Activated CD4-positive, alpha-beta T cell treated with anti-CD3 and anti-CD28 coated beads, Interleukin-2, amount 10 ng/mL, durations not matched to agents 7 days and 5 days (primary cell): ENCODE measurements around the gene JMY. TPM values are rescaled to one million over a fixed set of nuclear protein-coding genes. Genes with fewer than 3 reads are reported as not detected.

Experiments used
- CTCF ChIA-PET: fragments of 350-600 bp; sonication (Branson Sonifier 250); formaldehyde crosslinking; loops from one replicate; lab custom pipeline; 2021; ENCODE audit warnings: antibody characterized with exemption; lab: Charles Lee
- POLR2A ChIA-PET: fragments of 350-600 bp; sonication (Branson Sonifier 250); formaldehyde crosslinking; loops from one replicate; lab custom pipeline; 2021; ENCODE audit warnings: antibody characterized with exemption; lab: Charles Lee
- DNase-seq: peaks from one replicate; pipeline ENCODE4 v3.0.0-alpha.2; 2020
- H3K27ac Mint-ChIP-seq: one replicate; pipeline ENCODE4 v1.8.0; 2021; ENCODE audit warnings: mild to moderate bottlenecking, moderate library complexity, mixed read lengths
- H3K27me3 Mint-ChIP-seq: one replicate; pipeline ENCODE4 v1.8.0; 2021; ENCODE audit warnings: mixed read lengths
- H3K36me3 Mint-ChIP-seq: one replicate; pipeline ENCODE4 v1.8.0; 2021; ENCODE audit warnings: low read depth, mixed read lengths
- H3K4me1 Mint-ChIP-seq: one replicate; pipeline ENCODE4 v1.8.0; 2021; ENCODE audit warnings: mixed read lengths
- H3K4me3 Mint-ChIP-seq: one replicate; pipeline ENCODE4 v1.8.0; 2021; ENCODE audit warnings: mild to moderate bottlenecking, moderate library complexity, mixed read lengths
- H3K9me3 Mint-ChIP-seq: one replicate; pipeline ENCODE4 v1.8.0; 2021; ENCODE audit warnings: mixed read lengths
- total RNA-seq, 2 experiments: library from RNA; stranded (reverse); gene quantifications; one replicate each; pipeline ENCODE4 v1.2.3, GENCODE V29; 2021

The JMY gene
- total RNA-seq, 2 experiments from 2014 or later, result 4.5 to 4.8 TPM

DNA sequence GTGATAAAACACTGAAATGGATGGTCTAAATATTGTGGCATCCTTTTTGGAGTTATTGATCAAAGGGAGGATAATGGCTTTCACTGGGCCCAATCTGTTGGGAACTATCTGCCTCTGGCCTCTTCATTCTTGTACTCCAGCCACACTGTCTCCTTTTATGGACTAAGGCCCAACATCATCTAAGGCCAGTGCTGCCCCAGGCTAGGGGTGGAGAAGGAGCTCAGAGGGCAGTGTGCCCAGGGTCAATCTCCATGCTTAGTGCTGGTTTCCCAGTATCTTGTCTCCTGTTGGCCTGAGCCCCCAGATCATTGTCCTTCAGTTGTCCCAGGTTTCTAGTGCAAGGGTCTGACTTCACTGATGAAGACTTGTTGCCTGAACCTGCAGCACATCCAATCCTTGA, 26.4 kb upstream of the JMY start:
- DNase-seq, result no peak
- H3K9me3 Mint-ChIP-seq, result no peaks in the 10 kb centered on the region
- POLR2A ChIA-PET, result no interaction called here

GRCh38 chr5:79224286-79224984, 11.5 kb upstream of the JMY start:
- DNase-seq, result no peak
- ChIA-PET POLR2A (no interaction called here), CTCF (interaction anchor here (1.4 kb wide), 1 partner anchor 13 kb away, joined by 3 read pairs; no protein-coding TSS in a partner anchor)
- Mint-ChIP-seq H3K9me3 (no peaks in the 10 kb centered on the region), H3K4me1 (peaks cover 2% of the 10 kb centered on the region), H3K4me3 (no peak overlapping the region), H3K27ac (no peak overlapping the region), H3K36me3 (no peaks in the 10 kb centered on the region), H3K27me3 (no peaks in the 10 kb centered on the region)

More for the DNA sequence above, 26.4 kb upstream of the JMY start:
- CTCF ChIA-PET, result no interaction called here
- no peaks in the 10 kb centered on the region for H3K4me1 Mint-ChIP-seq
- H3K36me3 Mint-ChIP-seq, result no peaks in the 10 kb centered on the region
- H3K27ac Mint-ChIP-seq, result no peak overlapping the region
- H3K4me3 Mint-ChIP-seq, result no peak overlapping the region
- H3K27me3 Mint-ChIP-seq, result no peaks in the 10 kb centered on the region

- CTCF ChIA-PET, result interaction anchor here (0.6 to 1.4 kb wide), 2 partner anchors 9 to 12 kb away, joined by 3 to 4 read pairs; no protein-coding TSS in a partner anchor
- POLR2A ChIA-PET, result no interaction called here
- Mint-ChIP-seq H3K27me3 (no peaks in the 10 kb centered on the region), H3K27ac (no peak overlapping the region), H3K4me1 (peaks cover 5% of the 10 kb centered on the region), H3K9me3 (no peaks in the 10 kb centered on the region), H3K36me3 (no peaks in the 10 kb centered on the region), H3K4me3 (no peak overlapping the region)
- DNase-seq, result no peak
Observed at GRCh38 chr5:79225026-79225425, 10.9 kb upstream of the JMY start.

GRCh38 chr5:79225441-79225840, 10.5 kb upstream of the JMY start:
- no peaks in the 10 kb centered on the region for H3K36me3 Mint-ChIP-seq
- H3K27ac Mint-ChIP-seq, result no peak overlapping the region
- H3K4me1 Mint-ChIP-seq, result peaks cover 5% of the 10 kb centered on the region
- ChIA-PET CTCF (interaction anchor here (0.6 to 1.4 kb wide), 2 partner anchors 9 to 12 kb away, joined by 3 to 4 read pairs; no protein-coding TSS in a partner anchor), POLR2A (no interaction called here)
- H3K9me3 Mint-ChIP-seq, result no peaks in the 10 kb centered on the region
- H3K4me3 Mint-ChIP-seq, result no peak overlapping the region
- no peaks in the 10 kb centered on the region for H3K27me3 Mint-ChIP-seq
- DNase-seq, result no peak

- H3K4me1 Mint-ChIP-seq, result peaks cover 5% of the 10 kb centered on the region
- ChIA-PET CTCF (no interaction called here), POLR2A (no interaction called here)
- no peaks in the 10 kb centered on the region for H3K9me3 Mint-ChIP-seq
- no peak for DNase-seq
- H3K36me3 Mint-ChIP-seq, result no peaks in the 10 kb centered on the region
- no peak overlapping the region for H3K27ac Mint-ChIP-seq
- no peak overlapping the region for H3K4me3 Mint-ChIP-seq
- no peaks in the 10 kb centered on the region for H3K27me3 Mint-ChIP-seq
Observed at GRCh38 chr5:79227484-79228025, 8.4 kb upstream of the JMY start.

DNA sequence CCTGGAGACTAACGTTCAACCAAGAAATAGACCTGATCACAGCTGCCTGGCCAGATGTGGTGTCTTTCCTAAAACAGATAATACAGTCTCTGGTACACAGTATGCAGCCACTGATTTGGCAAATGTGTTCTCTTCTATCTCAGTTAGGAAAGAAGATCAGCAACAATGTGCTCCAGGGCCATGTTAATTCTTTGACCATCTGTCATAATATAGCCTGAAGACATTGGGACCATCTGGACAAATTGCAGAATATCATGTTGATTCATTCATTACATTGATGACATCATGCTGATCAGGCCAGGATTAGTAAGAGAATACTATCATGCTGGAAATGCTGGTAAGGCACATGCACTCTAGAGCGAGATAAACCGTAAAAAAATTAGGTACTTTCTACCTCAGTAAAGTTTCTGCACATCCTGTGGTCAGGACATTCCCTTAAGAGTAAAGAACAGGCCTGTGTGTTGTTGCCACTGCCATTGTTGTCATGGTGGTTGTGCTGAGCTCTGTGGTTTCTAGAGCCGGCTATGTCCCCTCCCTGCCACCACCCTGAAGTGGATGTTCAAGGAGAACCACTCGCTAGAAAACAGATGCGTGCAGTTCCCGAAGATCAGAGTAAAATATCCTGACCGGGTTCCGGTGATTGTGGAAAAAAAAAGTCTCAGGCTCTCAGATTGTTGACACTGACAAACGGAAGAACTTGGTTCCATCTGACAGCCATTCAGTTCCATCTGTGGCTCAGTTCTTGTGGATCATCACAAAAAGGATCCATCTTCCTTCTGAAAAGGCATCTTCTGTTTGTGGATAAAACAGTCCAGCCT, 6.4 kb upstream of the JMY start:
- Mint-ChIP-seq H3K27ac (peak overlapping the region; percentile 36), H3K4me3 (no peak overlapping the region), H3K4me1 (peaks cover 5% of the 10 kb centered on the region), H3K27me3 (no peaks in the 10 kb centered on the region), H3K9me3 (no peaks in the 10 kb centered on the region), H3K36me3 (no peaks in the 10 kb centered on the region)
- POLR2A ChIA-PET, result no interaction called here
- DNase-seq, result peak; percentile 18
- CTCF ChIA-PET, result interaction anchor here (1.1 kb wide), 1 partner anchor 11 kb away, joined by 3 read pairs; no protein-coding TSS in a partner anchor

DNA sequence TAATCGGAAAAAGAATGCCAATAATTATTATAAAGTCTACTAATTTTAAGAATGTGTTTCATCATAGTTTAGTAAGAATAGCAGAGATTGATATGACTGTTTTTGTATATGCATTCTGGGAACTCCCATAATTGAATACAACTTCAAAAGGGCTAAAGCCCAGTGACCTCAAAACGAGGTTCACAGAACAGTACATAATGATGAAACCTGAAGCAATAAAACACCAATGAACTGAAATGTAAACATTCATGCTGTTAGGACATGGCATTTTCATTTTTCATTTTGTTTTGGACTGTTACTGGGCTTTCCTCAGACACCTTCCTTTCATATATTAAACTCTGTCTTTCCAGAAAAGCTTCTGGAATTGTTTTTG, 684 bp upstream of the JMY start:
- peak overlapping the region; percentile 96 for H3K27ac Mint-ChIP-seq
- H3K9me3 Mint-ChIP-seq, result no peaks in the 10 kb centered on the region
- POLR2A ChIA-PET, result no interaction called here
- peaks cover 23% of the 10 kb centered on the region for H3K4me1 Mint-ChIP-seq
- no peaks in the 10 kb centered on the region for H3K36me3 Mint-ChIP-seq
- peak overlapping the region; percentile 90 for H3K4me3 Mint-ChIP-seq
- peak; percentile 17 for DNase-seq
- CTCF ChIA-PET, result no interaction called here
- no peaks in the 10 kb centered on the region for H3K27me3 Mint-ChIP-seq

DNA sequence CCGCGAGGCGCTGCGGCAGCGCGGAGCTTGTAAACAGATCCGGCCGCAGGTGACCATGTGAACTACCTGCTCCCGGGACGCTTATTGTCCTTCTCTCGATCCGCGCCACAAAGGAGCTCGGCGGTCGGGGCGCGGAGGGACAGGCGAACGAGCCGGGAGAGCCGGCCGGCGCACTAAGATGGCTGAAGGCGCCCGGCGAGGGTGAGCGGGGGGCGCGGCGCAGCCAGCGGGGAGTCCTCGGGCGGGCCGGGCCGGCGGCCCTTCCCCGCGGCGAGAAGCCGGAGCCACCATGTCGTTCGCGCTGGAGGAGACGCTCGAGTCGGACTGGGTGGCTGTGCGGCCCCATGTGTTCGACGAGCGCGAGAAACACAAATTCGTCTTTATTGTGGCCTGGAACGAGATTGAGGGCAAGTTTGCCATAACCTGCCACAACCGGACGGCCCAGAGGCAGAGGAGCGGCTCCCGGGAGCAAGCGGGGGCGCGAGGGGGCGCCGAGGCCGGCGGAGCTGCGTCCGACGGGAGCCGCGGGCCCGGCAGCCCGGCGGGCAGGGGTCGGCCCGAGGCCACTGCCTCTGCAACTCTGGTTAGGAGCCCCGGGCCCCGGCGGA, 535 bp downstream of the JMY start:
- ChIA-PET CTCF (interaction anchor here (1.0 to 1.7 kb wide), 3 partner anchors 11 to 24 kb away, joined by 3 to 7 read pairs (median 3); no protein-coding TSS in a partner anchor), POLR2A (interaction anchor here (0.7 kb wide), 1 partner anchor 216 kb away, joined by 3 read pairs; no protein-coding TSS in a partner anchor)
- peak overlapping the region; percentile 87 for H3K4me3 Mint-ChIP-seq
- no peaks in the 10 kb centered on the region for H3K27me3 Mint-ChIP-seq
- no peaks in the 10 kb centered on the region for H3K9me3 Mint-ChIP-seq
- peaks cover 32% of the 10 kb centered on the region for H3K4me1 Mint-ChIP-seq
- peak; percentile 34 for DNase-seq
- peaks cover 3% of the 10 kb centered on the region for H3K36me3 Mint-ChIP-seq
- peak overlapping the region; percentile 89 for H3K27ac Mint-ChIP-seq

DNA sequence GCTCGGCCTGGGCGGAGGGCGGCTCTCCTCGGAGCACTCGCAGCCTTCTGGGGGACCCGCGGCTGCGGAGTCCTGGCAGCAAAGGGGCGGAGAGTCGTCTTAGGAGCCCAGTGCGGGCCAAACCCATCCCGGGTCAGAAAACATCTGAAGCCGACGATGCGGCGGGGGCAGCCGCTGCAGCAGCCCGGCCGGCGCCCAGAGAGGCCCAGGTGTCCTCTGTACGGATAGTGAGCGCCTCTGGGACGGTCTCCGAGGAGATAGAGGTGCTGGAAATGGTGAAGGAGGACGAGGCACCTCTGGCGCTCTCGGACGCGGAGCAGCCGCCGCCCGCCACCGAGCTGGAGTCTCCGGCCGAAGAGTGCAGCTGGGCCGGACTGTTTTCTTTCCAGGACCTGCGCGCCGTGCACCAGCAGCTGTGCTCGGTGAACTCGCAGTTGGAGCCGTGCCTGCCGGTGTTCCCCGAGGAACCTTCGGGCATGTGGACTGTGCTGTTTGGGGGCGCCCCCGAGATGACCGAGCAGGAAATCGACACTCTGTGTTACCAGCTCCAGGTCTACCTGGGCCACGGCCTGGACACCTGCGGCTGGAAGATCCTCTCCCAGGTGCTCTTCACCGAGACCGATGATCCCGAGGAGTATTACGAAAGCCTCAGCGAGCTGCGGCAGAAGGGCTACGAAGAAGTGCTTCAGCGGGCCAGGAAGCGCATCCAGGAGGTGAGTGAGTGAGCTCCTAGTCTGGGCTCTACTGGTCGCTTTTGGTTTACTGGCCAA, 1.2 kb downstream of the JMY start:
- DNase-seq, result peak; percentile 37
- Mint-ChIP-seq H3K27ac (peak overlapping the region; percentile 89), H3K27me3 (no peaks in the 10 kb centered on the region), H3K4me1 (peaks cover 37% of the 10 kb centered on the region), H3K4me3 (peak overlapping the region; percentile 87), H3K9me3 (no peaks in the 10 kb centered on the region), H3K36me3 (peaks cover 3% of the 10 kb centered on the region)
- ChIA-PET POLR2A (no interaction called here), CTCF (interaction anchor here (1.0 to 1.7 kb wide), 3 partner anchors 12 to 23 kb away, joined by 3 to 7 read pairs (median 3); no protein-coding TSS in a partner anchor)

DNA sequence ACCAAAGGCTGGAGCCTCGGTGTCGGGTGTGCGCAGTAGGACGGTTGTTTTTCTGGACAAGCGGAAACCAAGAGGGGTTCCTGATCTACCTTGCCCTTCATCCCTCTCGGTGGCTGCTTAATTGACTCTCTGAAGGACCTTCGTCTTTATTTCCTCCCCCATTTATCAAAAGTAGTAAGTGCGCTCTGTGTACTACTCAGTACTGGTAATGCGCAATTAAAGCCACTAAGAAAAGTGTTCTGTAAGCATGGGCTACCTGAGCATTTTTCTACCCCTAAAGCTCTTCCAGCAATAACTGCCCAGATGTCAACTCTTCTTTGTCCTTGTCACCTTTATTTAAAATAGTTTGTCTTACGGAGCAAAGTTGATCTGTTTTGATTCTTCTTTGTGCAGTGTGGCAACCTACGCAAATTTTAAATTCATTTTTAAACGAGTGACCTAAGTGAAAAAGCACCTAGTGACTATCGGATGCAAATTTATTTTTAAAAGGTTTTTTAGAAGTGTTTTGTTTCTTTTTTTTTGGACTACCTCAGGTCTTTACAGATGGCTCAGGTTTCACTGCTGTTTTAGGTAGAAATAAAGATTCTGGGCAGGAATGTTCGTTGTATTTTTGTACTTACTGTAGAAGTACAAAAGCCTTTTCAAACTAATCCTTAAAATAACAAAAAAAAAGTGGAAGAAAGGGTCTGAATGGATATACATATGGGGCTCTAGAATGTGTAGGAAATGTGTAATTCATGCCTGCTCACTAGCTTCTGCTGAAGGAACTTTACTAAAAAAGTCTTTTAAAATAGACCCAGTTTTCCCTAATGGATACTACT, 2.0 kb downstream of the JMY start:
- H3K4me1 Mint-ChIP-seq, result peaks cover 42% of the 10 kb centered on the region
- peak overlapping the region; percentile 87 for H3K4me3 Mint-ChIP-seq
- H3K27me3 Mint-ChIP-seq, result no peaks in the 10 kb centered on the region
- no peaks in the 10 kb centered on the region for H3K9me3 Mint-ChIP-seq
- H3K36me3 Mint-ChIP-seq, result peaks cover 3% of the 10 kb centered on the region
- POLR2A ChIA-PET, result no interaction called here
- peak overlapping the region; percentile 89 for H3K27ac Mint-ChIP-seq
- no peak for DNase-seq
- CTCF ChIA-PET, result interaction anchor here (0.7 to 1.7 kb wide), 4 partner anchors 12 to 1411 kb away, joined by 3 to 7 read pairs (median 3); no protein-coding TSS in a partner anchor

DNA sequence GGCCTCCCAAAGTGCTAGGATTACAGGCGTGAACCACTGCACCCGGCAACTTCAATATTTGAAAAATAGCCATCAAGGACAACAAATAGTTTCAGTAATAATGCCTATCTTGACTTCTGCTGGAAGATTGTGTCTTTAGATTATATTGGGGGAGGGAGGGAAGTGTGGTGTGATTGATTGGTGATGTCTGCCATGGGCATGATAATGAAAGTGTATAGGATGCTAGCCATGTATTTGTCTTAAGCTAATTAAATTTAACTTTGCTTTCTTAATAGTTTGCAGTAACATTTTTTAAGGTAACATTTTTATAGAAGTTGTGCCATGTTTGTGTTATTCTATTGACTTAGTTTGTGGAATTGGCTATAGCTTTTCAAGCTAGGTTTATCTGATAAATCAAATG, 4.6 kb downstream of the JMY start:
- no peaks in the 10 kb centered on the region for H3K9me3 Mint-ChIP-seq
- H3K27me3 Mint-ChIP-seq, result no peaks in the 10 kb centered on the region
- ChIA-PET POLR2A (no interaction called here), CTCF (interaction anchor here (0.8 to 1.0 kb wide), 2 partner anchors 9 to 10 kb away, joined by 3 read pairs; no protein-coding TSS in a partner anchor)
- H3K4me1 Mint-ChIP-seq, result peaks cover 48% of the 10 kb centered on the region
- no peak for DNase-seq
- peaks cover 3% of the 10 kb centered on the region for H3K36me3 Mint-ChIP-seq
- peak overlapping the region; percentile 10 for H3K4me3 Mint-ChIP-seq
- H3K27ac Mint-ChIP-seq, result no peak overlapping the region
